ENCODE measurements around the gene GALNTL6. TPM values are rescaled to one million over a fixed set of nuclear protein-coding genes. Genes with fewer than 3 reads are reported as not detected.

Gene GALNTL6
- total RNA-seq, 1 experiment from 2014 or later: not detected

DNA sequence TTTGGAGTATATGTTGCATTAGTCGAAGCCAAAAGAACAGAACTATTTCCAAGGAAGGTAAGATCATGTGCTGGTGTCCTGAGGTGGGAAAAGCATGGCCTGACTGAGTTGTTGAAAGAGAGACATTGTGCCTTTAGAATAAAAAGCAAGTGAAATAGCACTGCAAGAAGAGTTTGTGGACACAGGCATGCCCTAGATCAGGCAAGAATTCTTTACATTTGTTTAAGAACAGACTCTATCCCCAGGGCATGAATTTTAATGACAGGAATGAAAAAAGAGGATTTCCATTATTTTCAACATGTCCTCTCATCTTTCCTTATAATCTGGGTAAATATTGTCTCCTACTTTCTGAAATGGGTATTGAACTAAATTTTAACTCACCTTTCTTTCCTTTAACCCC is 839.2 kb downstream of the GALNTL6 start:
- Histone ChIP-seq H3K79me1 (ENCODE audit: insufficient read depth, low read depth, low read length, poor library complexity, severe bottlenecking) (no peaks in the 10 kb centered on the region), H3K4me2 (ENCODE audit: insufficient read depth, insufficient read length, low read length) (no peak overlapping the region), H3K18ac (ENCODE audit: insufficient read length, low read depth, low read length) (no peak overlapping the region), H3K23ac (ENCODE audit: insufficient read length, low read depth, low read length) (no peak overlapping the region), H4K5ac (ENCODE audit: insufficient read length, low read depth, low read length) (no peak overlapping the region), H2AK5ac (ENCODE audit: insufficient read length, low read length) (no peak overlapping the region), H3K23me2 (ENCODE audit: insufficient read length, low read depth, low read length, poor library complexity, severe bottlenecking) (no peaks in the 10 kb centered on the region), H2BK120ac (ENCODE audit: low read depth, low read length, poor library complexity, severe bottlenecking) (no peak overlapping the region), H2AFZ (ENCODE audit: low read length) (peak overlapping the region; percentile 32), H4K8ac (replicated peaks; ENCODE audit: insufficient read length, low read depth, low read length) (no peak overlapping the region), H3K27ac (ENCODE audit: insufficient read length, low read depth, low read length) (no peak overlapping the region), H3K9ac (ENCODE audit: extremely low read depth, insufficient read length, low read length) (no peak overlapping the region), H3K56ac (ENCODE audit: insufficient read length, low read depth, low read length) (no peak overlapping the region), H2BK20ac (ENCODE audit: low read depth, low read length, poor library complexity, severe bottlenecking) (no peak overlapping the region), H3K27me3 (ENCODE audit: insufficient read depth, low read length) (no peaks in the 10 kb centered on the region), H3K4ac (ENCODE audit: low read depth, low read length) (no peak overlapping the region), H3K4me1 (ENCODE audit: insufficient read depth, low read length) (peaks cover 2% of the 10 kb centered on the region; the same call in 1 of the 2 replicates), H3K14ac (ENCODE audit: insufficient read depth, low read length) (no peak overlapping the region), H2BK15ac (ENCODE audit: low read depth, low read length) (no peak overlapping the region), H2BK5ac (ENCODE audit: insufficient read length, low read length) (no peak overlapping the region), H2BK12ac (ENCODE audit: insufficient read length, low read depth, low read length) (no peak overlapping the region), H4K91ac (ENCODE audit: insufficient read length, low read depth, low read length) (no peak overlapping the region), H3K79me2 (ENCODE audit: insufficient read depth, low read length) (no peaks in the 10 kb centered on the region), H3T11ph (ENCODE audit: low read length) (no peak overlapping the region), H4K20me1 (ENCODE audit: control insufficient read depth, insufficient read depth, insufficient read length) (no peaks in the 10 kb centered on the region), H3K9me3 (ENCODE audit: control insufficient read depth, low read depth, low read length) (no peaks in the 10 kb centered on the region)
- Mint-ChIP-seq H3K4me1 (peaks cover 17 to 18% of the 10 kb centered on the region in 2 experiments), H3K36me3 (ENCODE audit: insufficient read depth in 1 of 3, low read depth in 3 of 3) (no peaks in the 10 kb centered on the region), H3K9me3 (no peaks in the 10 kb centered on the region), H3K27me3 (ENCODE audit: low read depth) (no peaks in the 10 kb centered on the region), H3K4me3 (no peak overlapping the region), H3K27ac (peak overlapping the region in 2 of 3 experiments; percentile 32 to 81; a peak in 3 of 7 replicates)
- DNase-seq: no peak
- TF ChIP-seq, protein P1, sequence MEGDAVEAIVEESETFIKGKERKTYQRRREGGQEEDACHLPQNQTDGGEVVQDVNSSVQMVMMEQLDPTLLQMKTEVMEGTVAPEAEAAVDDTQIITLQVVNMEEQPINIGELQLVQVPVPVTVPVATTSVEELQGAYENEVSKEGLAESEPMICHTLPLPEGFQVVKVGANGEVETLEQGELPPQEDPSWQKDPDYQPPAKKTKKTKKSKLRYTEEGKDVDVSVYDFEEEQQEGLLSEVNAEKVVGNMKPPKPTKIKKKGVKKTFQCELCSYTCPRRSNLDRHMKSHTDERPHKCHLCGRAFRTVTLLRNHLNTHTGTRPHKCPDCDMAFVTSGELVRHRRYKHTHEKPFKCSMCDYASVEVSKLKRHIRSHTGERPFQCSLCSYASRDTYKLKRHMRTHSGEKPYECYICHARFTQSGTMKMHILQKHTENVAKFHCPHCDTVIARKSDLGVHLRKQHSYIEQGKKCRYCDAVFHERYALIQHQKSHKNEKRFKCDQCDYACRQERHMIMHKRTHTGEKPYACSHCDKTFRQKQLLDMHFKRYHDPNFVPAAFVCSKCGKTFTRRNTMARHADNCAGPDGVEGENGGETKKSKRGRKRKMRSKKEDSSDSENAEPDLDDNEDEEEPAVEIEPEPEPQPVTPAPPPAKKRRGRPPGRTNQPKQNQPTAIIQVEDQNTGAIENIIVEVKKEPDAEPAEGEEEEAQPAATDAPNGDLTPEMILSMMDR (conservative IDR thresholded peaks at IDR 0.05): no peak
- no CpG with 5 or more reads among the region's 1 CpG for WGBS (ENCODE audit: extremely low coverage, insufficient read length, low lambda C conversion rate)
